ENCODE data around the gene CELF3. TPM values are rescaled to one million over a fixed set of nuclear protein-coding genes. Genes with fewer than 3 reads are reported as not detected.

The CELF3 gene
- polyA plus RNA-seq, 1 donor (not counting 4 experiments of a cell fraction or from before 2014, with no cell fraction given), result not detected

DNA sequence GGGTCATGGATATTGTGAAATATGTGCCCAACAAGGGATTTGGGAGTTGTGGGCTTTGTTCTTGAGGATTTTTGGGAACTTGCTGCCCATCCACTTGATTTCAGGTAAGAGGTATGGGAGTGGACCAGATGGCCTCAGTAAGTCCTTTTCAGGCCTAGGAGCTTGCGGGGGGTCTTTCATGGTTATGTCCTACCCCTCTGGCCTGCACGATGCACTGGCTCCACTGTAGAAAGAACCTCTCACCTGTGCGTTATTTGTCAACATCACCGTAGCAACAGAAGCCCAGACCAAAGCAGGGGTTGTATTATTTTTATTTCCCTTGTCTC is 13.3 kb upstream of the CELF3 start:
- FAIRE-seq (no peak), DNase-seq (ENCODE audit: low read depth, low spot score) (no peak)
- Histone ChIP-seq H3K4me2 (ENCODE audit: control insufficient read depth, extremely low read depth, insufficient read depth, low read depth, low read length) (no peak overlapping the region), H2AFZ (ENCODE audit: control insufficient read depth, low read length) (no peak overlapping the region), H3K27me3 (ENCODE audit: control insufficient read depth, extremely low read depth, insufficient read depth, low read length) (no peaks in the 10 kb centered on the region), H3K79me2 (ENCODE audit: control insufficient read depth, insufficient read depth, low read length) (no peaks in the 10 kb centered on the region), H4K20me1 (ENCODE audit: control insufficient read depth, extremely low read depth, insufficient read depth, low read length) (no peaks in the 10 kb centered on the region), H3K36me3 (ENCODE audit: control insufficient read depth in 2 of 2, extremely low read depth in 1 of 2, insufficient read depth in 2 of 2, low read length in 2 of 2) (no peaks in the 10 kb centered on the region), H3K4me3 (ENCODE audit: control insufficient read depth in 2 of 3, extremely low read depth in 1 of 3, insufficient read depth in 2 of 3, low read depth in 1 of 3, low read length in 3 of 3) (no peak overlapping the region), H3K9me1 (ENCODE audit: control insufficient read depth, extremely low read depth, insufficient read depth, low read length) (no peaks in the 10 kb centered on the region), H3K9ac (ENCODE audit: control insufficient read depth, extremely low read depth, insufficient read depth, low read length) (no peak overlapping the region), H3K27ac (ENCODE audit: control insufficient read depth, insufficient read depth, low read length) (no peak overlapping the region), H3K9me3 (ENCODE audit: control insufficient read depth, low read depth, low read length) (no peaks in the 10 kb centered on the region), H3K4me1 (ENCODE audit: control insufficient read depth, extremely low read depth, insufficient read depth, low read length) (no peaks in the 10 kb centered on the region)
- TF ChIP-seq EZH2 (IDR thresholded peaks at IDR 0.05; ENCODE audit: low read length), result no peak
- TF ChIP-seq, protein P1, sequence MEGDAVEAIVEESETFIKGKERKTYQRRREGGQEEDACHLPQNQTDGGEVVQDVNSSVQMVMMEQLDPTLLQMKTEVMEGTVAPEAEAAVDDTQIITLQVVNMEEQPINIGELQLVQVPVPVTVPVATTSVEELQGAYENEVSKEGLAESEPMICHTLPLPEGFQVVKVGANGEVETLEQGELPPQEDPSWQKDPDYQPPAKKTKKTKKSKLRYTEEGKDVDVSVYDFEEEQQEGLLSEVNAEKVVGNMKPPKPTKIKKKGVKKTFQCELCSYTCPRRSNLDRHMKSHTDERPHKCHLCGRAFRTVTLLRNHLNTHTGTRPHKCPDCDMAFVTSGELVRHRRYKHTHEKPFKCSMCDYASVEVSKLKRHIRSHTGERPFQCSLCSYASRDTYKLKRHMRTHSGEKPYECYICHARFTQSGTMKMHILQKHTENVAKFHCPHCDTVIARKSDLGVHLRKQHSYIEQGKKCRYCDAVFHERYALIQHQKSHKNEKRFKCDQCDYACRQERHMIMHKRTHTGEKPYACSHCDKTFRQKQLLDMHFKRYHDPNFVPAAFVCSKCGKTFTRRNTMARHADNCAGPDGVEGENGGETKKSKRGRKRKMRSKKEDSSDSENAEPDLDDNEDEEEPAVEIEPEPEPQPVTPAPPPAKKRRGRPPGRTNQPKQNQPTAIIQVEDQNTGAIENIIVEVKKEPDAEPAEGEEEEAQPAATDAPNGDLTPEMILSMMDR (optimal IDR thresholded peaks at IDR 0.05 in 1 of 3, IDR thresholded peaks at IDR 0.05 in 1 of 3, conservative IDR thresholded peaks at IDR 0.05 in 1 of 3; ENCODE audit: extremely low read depth in 1 of 3, insufficient read depth in 2 of 3, low read length in 3 of 3), result no peak
- dilution Hi-C loops (cut with MboI; ENCODE audit: extremely low pct_ligation_motif_present, low sequenced_read_pairs), result no loop called here

DNA sequence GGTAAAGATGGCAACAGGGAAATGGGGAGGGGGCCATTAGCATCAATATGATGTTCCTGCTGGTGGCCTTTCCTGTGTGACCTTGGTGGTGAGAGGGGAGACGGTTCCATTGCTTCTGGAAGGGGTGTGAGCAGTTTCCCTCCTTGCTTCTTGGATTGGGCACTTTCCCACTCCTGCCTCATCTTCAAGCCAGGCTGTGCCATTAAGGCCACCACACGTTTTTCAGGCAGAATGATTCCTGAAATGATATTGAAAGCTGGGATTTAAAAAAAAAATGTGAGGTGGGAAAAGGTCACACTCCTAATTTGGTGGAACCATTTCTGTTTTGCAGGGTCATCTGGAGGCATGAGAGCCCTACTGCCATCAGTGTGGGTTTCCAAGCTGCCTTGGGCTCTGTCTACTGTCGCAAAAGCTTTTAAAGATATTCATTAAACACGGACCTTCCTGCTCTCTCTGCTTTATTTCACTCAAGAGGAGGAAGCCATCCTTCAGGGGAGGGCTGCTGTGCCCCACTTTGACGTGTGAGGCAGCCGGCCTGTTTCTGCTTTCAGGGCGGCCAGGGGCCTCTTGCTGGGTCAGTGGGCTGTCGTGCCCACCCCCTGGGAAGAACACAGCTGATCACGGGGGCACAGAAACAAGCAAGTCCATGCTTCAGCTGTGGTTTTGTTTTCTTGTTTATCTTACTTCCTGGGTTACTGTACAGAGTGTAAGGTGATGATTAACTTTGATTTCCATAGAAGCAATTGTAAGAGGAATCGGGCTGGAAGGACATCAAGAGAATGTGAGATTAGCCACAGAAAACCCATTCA is 12.8 kb upstream of the CELF3 start:
- DNase-seq (ENCODE audit: low read depth, low spot score), result no peak

More for the DNA sequence above, 12.8 kb upstream of the CELF3 start:
- no peak for FAIRE-seq
- no peaks in the 10 kb centered on the region for H3K36me3 ChIP-seq (ENCODE audit: control insufficient read depth in 2 of 2, extremely low read depth in 1 of 2, insufficient read depth in 2 of 2, low read length in 2 of 2)
- no peak overlapping the region for H3K27ac ChIP-seq (ENCODE audit: control insufficient read depth, insufficient read depth, low read length)
- H3K4me2 ChIP-seq (ENCODE audit: control insufficient read depth, extremely low read depth, insufficient read depth, low read depth, low read length), result no peak overlapping the region
- TF ChIP-seq, protein P1 (optimal IDR thresholded peaks at IDR 0.05 in 1 of 3, IDR thresholded peaks at IDR 0.05 in 1 of 3, conservative IDR thresholded peaks at IDR 0.05 in 1 of 3; ENCODE audit: extremely low read depth in 1 of 3, insufficient read depth in 2 of 3, low read length in 3 of 3), result no peak
- no peak overlapping the region for H3K4me3 ChIP-seq (ENCODE audit: control insufficient read depth in 2 of 3, extremely low read depth in 1 of 3, insufficient read depth in 2 of 3, low read depth in 1 of 3, low read length in 3 of 3)
- no peaks in the 10 kb centered on the region for H3K4me1 ChIP-seq (ENCODE audit: control insufficient read depth, extremely low read depth, insufficient read depth, low read length)
- no peak overlapping the region for H3K9ac ChIP-seq (ENCODE audit: control insufficient read depth, extremely low read depth, insufficient read depth, low read length)
- H3K27me3 ChIP-seq (ENCODE audit: control insufficient read depth, extremely low read depth, insufficient read depth, low read length), result no peaks in the 10 kb centered on the region
- H3K9me3 ChIP-seq (ENCODE audit: control insufficient read depth, low read depth, low read length), result no peaks in the 10 kb centered on the region
- no peaks in the 10 kb centered on the region for H4K20me1 ChIP-seq (ENCODE audit: control insufficient read depth, extremely low read depth, insufficient read depth, low read length)
- H3K79me2 ChIP-seq (ENCODE audit: control insufficient read depth, insufficient read depth, low read length), result no peaks in the 10 kb centered on the region
- H2AFZ ChIP-seq (ENCODE audit: control insufficient read depth, low read length), result no peak overlapping the region
- H3K9me1 ChIP-seq (ENCODE audit: control insufficient read depth, extremely low read depth, insufficient read depth, low read length), result no peaks in the 10 kb centered on the region
- dilution Hi-C loops (cut with MboI; ENCODE audit: extremely low pct_ligation_motif_present, low sequenced_read_pairs), result no loop called here
